ENCODE measurements around the gene PLP2. TPM values are rescaled to one million over a fixed set of nuclear protein-coding genes. Genes with fewer than 3 reads are reported as not detected.

Gene PLP2
- total and polyA plus RNA-seq, 2 of the 13 experiments (the other 11 are each of a cell fraction or from before 2014, with no cell fraction given) = 0.40 to 3.6 TPM

GRCh38 chrX:49192722-49193328, 21.1 kb downstream of the PLP2 start:
- H3K79me2 ChIP-seq (ENCODE audit: insufficient read depth, low read length) = no peaks in the 10 kb centered on the region
- CTCF ChIA-PET (ENCODE audit: low intra/inter-chr PET ratio, low total read pairs) = interaction anchor here (1.5 kb wide), 1 partner anchor 90 kb away, joined by 5 read pairs; no protein-coding TSS in a partner anchor
- no peaks in the 10 kb centered on the region for H3K27me3 ChIP-seq (ENCODE audit: control insufficient read depth in 1 of 2, insufficient read depth in 2 of 2, low read length in 2 of 2)
- ATAC-seq (no peak), DNase-seq (ENCODE audit: low spot score) (no peak), FAIRE-seq (peak; percentile 63)
- H3K9ac ChIP-seq (ENCODE audit: insufficient read depth, low read depth, low read length) = no peak overlapping the region
- peaks cover 60% of the 10 kb centered on the region for H3K4me1 ChIP-seq (ENCODE audit: insufficient read depth, low read length)
- BruUV-seq (replicated peaks) = no TSS peak
- TF ChIP-seq ZNF10 (CRISPR knock-in tag; IDR thresholded peaks at IDR 0.05; ENCODE audit: borderline replicate concordance, low read depth) (no peak), SMC3 (IDR thresholded peaks at IDR 0.05; ENCODE audit: low read length) (peak; percentile 17; the same call in 1 of the 2 replicates), ZNF691 (CRISPR knock-in tag; IDR thresholded peaks at IDR 0.05; ENCODE audit: borderline replicate concordance, low read depth) (no peak), ZNF180 (CRISPR knock-in tag; IDR thresholded peaks at IDR 0.05; ENCODE audit: borderline replicate concordance, low read depth) (no peak), STAG1 (CRISPR knock-in tag; IDR thresholded peaks at IDR 0.05) (peak; percentile 29), CTCF (CRISPR knock-in tag; IDR thresholded peaks at IDR 0.05) (peak; percentile 64), ZMAT5 (CRISPR knock-in tag; IDR thresholded peaks at IDR 0.05; ENCODE audit: borderline replicate concordance, low read depth) (no peak)
- H3K4me3 ChIP-seq (replicated peaks in 1 of 3; ENCODE audit: insufficient read depth in 1 of 3, low read depth in 2 of 3, low read length in 3 of 3) = no peak overlapping the region
- WGBS (ENCODE audit: low lambda C conversion rate) = 68% methylated on average over 6 of the region's 10 CpGs
- no peak overlapping the region for H2AFZ ChIP-seq (ENCODE audit: low read length)
- H3K27ac ChIP-seq (ENCODE audit: extremely low read length, insufficient read depth, low read length) = no peak overlapping the region
- H3K4me2 ChIP-seq (ENCODE audit: low read depth, low read length) = no peak overlapping the region; the same call in 1 of the 2 replicates
- H3K9me3 ChIP-seq (ENCODE audit: low read length) = no peaks in the 10 kb centered on the region
- H4K20me1 ChIP-seq (ENCODE audit: insufficient read depth, low read length) = no peaks in the 10 kb centered on the region
- in situ Hi-C loops (cut with HindIII; ENCODE audit: extremely low pct_ligation_motif_present, low pct_unique_long_range_greater_than_20kb) = no loop called here
- POLR2A ChIA-PET = interaction anchor here (0.9 kb wide), 1 partner anchor 76 kb away, joined by 5 read pairs; the partner anchor contains the start of gene PPP1R3F
- no peaks in the 10 kb centered on the region for H3K36me3 ChIP-seq (replicated peaks in 1 of 2; ENCODE audit: control insufficient read depth in 1 of 2, insufficient read depth in 2 of 2, low read length in 2 of 2)
- intact Hi-C loops (cut with micrococcal nuclease; ENCODE audit: unreplicated experiment) = loop anchor here (5.0 kb wide), 1 partner anchor 74 kb away; the partner anchor contains the start of gene PPP1R3F
